GM18520 (cell line): ENCODE results near the gene CCND1.
"Not testable (repeated sequence)": the region's sequence is repeated elsewhere in the genome, so short reads cannot be mapped to it uniquely, and the experiment has no call there.

Experiments used
- ATAC-seq: cut with Tn5 transposase; IDR thresholded peaks from one replicate; pipeline ENCODE4 v1.9.1; 2021; ENCODE audit not compliant: unreplicated experiment

Gene CCND1

GRCh38 chr11:69686452-69686851 is 45.5 kb downstream of the CCND1 start:
- ATAC-seq, result no peak

- no peak for ATAC-seq
These were observed 45.9 kb downstream of the CCND1 start for GRCh38 chr11:69686856-69687255.

DNA sequence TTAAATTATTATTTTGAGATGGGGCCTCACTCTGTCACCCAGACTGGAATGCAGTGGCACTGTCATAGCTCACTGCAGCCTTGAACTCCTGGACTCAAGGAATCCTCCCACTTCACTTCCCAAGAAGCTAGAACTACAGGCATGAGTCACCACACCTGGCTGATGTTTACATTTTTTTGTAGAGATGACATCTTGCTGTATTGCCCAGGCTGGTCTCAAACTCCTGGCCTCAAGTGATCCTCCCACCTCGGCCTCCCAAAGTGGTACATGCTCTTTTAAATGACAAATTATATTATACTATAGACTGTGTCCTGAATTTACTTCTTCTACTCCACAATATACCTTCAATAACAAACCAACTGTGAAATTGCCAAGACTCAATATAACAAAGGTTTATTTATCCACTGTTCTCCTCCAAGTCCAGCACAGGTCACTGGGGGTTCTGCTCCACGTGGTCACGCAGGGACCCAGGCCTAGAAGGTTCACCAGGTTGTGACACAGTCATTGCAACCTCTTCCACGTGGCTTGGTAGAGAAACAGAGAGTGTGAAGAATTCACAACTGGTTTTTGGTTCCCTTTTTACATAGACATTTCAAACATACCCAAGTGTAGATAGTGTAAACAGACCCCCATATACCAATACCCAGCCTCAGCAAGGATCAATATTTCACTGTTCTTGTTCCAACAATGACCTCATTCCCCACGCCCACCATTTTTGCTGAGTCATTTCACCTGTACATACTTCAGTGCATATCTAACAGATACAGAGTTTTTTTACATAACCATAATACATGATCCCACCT is 47.2 kb downstream of the CCND1 start:
- not testable (repeated sequence) for ATAC-seq

DNA sequence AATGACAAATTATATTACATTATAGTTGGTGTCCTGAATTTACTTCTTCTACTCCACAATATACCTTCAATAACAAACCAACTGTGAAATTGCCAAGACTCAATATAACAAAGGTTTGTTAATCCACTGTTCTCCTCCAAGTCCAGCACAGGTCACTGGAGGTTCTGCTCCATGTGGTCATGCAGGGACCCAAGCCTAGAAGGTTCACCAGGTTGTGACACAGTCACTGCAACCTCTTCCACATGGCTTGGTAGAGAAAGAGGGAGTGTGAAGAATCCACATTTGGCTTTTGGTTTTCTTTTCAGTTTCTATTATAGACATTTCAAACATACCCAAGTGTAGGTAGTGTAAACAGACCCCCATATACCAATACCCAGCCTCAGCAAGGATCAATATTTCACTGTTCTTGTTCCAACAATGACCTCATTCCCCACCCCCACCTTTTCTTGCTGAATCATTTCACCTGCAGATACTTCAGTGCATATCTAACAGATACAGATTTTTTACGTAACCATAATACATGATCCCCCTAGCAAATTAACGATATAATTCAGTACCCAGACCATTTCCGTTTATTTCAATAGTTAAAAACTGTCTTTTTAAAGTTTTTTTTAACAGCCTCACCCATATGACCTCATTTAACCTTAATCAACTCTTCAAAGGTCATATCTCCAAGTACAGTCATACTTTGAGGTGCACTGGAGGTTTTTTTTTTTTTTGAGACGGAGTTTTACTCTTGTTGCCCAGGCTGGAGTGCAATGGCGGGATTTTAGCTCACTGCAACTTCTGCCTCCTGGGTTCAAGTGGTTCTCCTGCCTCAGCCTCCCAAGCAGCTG is 48.7 kb downstream of the CCND1 start:
- no peak for ATAC-seq

DNA sequence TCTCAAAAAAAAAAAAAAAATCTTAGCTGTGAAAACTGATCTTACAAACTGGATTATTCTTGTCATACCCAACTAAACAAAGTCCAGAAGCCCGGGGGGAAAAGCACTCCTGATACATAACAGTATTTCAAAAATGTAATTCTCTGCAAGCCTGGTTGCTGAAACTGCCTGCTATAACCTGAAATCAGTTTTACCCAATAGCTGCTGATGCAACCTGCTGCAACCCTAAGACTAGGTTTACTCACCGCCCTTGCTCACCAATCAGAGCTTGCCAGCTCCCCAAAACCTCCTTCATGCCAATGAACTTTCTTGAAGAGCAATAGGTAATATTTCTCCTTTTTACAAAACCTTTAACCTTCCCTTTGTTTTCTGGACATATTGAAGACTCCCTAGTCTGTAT is 50.5 kb downstream of the CCND1 start:
- no peak for ATAC-seq

DNA sequence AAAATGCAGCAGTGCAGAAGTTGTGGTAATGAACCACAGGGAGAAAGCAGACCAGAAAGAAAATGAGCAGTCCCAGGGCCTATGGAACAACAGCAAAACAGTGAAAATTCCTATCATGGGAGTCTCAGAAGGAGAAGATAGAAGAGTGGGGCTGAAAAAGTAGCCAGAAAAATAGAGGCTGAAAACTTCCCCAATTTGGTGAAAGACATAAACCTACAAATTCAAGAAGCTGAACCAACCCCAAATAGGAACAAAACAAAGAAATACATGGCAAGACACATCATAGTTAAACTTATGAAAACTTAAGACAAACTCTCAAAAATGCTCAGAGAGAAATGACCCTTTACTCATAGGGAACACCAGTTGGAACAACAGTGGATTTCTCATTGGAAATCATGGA is 51.5 kb downstream of the CCND1 start:
- no peak for ATAC-seq

- no peak for ATAC-seq
These were observed 53.8 kb downstream of the CCND1 start for GRCh38 chr11:69694781-69695180.

DNA sequence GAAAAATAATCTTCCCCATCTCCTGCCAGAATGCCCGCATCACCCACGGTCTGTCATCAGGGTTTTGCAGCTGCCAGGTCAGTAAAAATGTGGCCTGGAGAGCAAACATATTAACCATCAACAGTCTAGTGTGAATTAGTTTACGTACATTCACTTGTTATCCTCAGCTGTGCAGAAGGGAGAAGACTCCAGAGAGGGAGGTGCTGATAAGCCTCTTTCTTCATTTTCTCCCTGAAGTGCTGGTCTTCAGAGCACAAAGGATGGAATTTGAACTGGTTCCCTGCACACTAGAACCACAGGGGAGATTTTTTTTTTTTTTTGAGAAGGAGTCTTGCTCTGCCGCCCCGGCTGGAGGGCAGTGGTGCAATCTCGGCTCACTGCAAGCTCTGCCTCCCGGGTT is 54.6 kb downstream of the CCND1 start:
- ATAC-seq, result no peak

GRCh38 chr11:69695995-69696394 is 55.0 kb downstream of the CCND1 start:
- ATAC-seq, result not testable (repeated sequence)

DNA sequence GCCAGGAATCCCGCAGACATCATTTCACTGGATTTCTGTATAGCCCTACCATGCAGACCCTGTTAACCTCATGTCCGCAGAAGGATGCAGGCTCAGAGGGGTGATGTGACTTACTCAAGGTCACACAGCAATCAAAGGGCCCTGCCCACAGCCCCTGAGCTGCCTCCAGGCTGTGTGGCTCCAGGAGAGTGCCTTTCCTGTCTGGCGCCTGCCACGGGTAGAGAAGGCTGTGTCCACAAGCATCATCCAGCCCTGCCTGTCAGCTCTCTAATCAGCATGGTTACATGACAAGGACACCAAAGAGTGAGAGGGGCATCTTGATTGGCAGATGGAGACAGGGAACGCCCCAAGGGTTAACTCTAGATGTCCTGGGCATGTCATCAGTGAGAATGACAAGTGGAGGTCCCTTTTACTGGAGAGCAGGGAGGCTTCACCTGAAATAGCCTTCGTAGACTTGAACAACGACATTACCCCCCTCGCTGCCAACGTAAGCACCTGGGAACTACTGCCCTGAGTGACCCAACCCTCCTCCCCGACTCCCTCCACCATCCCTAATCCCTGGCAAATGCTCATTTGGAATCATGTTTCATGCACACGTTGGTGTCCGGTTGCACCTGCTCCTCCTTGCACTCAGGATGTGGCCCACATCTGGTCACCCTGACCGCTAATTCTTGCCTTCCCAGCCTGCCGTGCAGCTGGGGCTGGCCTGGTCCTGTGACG is 56.0 kb downstream of the CCND1 start:
- ATAC-seq, result no peak

- ATAC-seq, result no peak
These were observed 56.5 kb downstream of the CCND1 start for GRCh38 chr11:69697469-69697843.

- no peak for ATAC-seq
These were observed 56.9 kb downstream of the CCND1 start for GRCh38 chr11:69697861-69698260.

DNA sequence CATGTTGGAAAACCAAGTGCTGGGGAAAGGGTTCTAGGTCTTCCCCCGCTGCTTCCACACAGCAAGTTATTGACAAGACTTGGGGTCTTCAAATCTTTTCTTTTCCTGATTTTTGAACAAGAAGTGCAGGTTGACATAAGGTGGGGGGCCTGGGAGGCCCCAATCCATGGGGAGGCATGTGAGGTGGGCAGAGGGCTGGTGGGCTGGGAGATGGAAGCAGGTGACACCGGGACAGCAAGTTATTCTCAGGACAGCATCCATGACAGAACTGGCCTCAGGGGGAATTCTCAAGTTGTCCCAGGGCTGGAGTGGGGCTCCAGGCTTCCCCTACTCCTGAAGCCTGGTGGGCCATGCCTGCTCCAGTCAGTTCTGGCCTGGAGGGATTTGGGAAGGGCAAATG is 57.4 kb downstream of the CCND1 start:
- ATAC-seq, result no peak

DNA sequence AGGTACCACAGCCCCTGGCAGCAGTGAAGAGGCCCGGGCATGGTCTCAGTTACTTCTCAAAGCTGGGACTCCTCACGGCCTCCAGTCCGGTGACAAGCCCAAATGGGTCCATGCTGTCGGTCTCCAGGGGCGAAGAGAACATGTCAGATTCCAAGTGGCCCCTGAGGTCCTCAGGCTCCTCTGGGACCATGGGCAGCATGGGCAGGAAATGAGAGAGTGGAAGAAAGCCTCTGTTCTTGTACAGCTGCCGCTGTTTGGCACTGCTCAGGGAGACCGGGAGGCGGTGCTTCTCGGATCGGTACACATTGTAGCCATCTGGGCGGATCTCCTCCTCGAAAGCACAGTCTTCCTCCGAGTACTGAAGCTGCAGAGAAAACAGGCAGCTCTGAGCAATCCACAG is 58.3 kb downstream of the CCND1 start:
- no peak for ATAC-seq

- ATAC-seq, result no peak
These were observed 59.6 kb downstream of the CCND1 start for GRCh38 chr11:69700278-69701140.

DNA sequence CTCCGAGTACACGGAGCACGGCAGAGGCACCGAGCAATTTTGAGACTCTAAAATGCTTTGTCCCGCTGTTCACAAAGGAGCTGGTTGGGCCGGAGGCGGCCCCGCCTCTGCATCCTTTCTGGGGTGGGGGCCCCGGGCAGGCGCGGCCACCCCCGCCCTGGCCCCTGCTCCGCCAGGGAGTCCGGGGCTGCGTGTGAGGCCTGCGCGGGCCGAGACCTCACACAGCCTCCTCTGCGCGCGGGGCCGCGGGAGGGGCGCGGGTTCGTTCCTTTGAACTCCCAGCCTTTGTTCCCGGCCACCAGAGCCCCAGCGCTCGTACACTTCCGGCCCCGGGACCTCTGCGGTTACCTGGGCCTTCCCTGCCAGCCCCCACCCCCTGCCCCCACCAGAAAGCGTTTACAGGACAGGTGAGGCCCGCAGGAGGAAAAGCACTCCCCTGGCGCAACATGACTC is 61.3 kb downstream of the CCND1 start:
- no peak for ATAC-seq

- no peak for ATAC-seq
These were observed 62.0 kb downstream of the CCND1 start for GRCh38 chr11:69702769-69703452.

DNA sequence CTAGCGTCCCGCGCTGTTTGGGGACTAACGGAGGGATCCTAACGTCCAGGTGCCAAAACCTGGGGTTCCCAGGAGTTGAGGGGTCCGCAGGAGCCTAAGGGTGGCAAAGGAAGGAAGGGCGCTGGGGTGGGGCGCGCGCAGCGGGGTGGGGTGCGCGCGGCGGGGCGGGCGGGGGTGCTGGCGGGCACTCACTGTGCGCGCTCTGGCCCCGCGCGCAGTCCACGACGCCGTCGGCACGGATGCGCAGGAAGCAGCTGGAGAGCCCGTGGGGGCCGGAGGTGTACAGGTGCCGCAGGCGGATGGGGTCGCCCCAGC is 62.5 kb downstream of the CCND1 start:
- ATAC-seq, result no peak
